Activated naive CD8-positive, alpha-beta T cell treated with anti-CD3 and anti-CD28 coated beads for 36 hours (primary cell): Measurements from ENCODE around the gene TAF11L13. TPM values are rescaled to one million over a fixed set of nuclear protein-coding genes. Genes with fewer than 3 reads are reported as not detected.

ENCODE experiments used
- DNase-seq: peaks from one replicate; pipeline ENCODE4 v3.0.0; 2021
- H3K27ac Mint-ChIP-seq: one replicate; pipeline ENCODE4 v1.8.0; 2022; ENCODE audit warnings: mild to moderate bottlenecking, moderate library complexity, mixed read lengths
- H3K27me3 Mint-ChIP-seq: one replicate; pipeline ENCODE4 v1.8.0; 2022; ENCODE audit warnings: mild to moderate bottlenecking, mixed read lengths
- H3K36me3 Mint-ChIP-seq: one replicate; pipeline ENCODE4 v1.8.0; 2021; ENCODE audit warnings: mild to moderate bottlenecking, mixed read lengths
- H3K4me1 Mint-ChIP-seq: one replicate; pipeline ENCODE4 v1.8.0; 2021; ENCODE audit warnings: mixed read lengths
- H3K4me3 Mint-ChIP-seq: one replicate; pipeline ENCODE4 v1.8.0; 2022; ENCODE audit warnings: mild to moderate bottlenecking, moderate library complexity, mixed read lengths
- H3K9me3 Mint-ChIP-seq: one replicate; pipeline ENCODE4 v1.8.0; 2022; ENCODE audit warnings: mixed read lengths
- total RNA-seq, 2 experiments: library from RNA; stranded (reverse); gene quantifications; one replicate each; pipeline ENCODE4 v1.2.3, GENCODE V29; 2021

TAF11L13 gene
- total RNA-seq, 2 experiments from 2014 or later: not detected

- H3K27me3 Mint-ChIP-seq: no peaks in the 10 kb centered on the region
- H3K4me1 Mint-ChIP-seq: no peaks in the 10 kb centered on the region
- no peak overlapping the region for H3K4me3 Mint-ChIP-seq
- peaks cover 2% of the 10 kb centered on the region for H3K36me3 Mint-ChIP-seq
- H3K27ac Mint-ChIP-seq: no peak overlapping the region
- peaks cover 7% of the 10 kb centered on the region for H3K9me3 Mint-ChIP-seq
- DNase-seq: no peak
These were observed 24.0 kb downstream of the TAF11L13 start for GRCh38 chr5:17655921-17656320.

- H3K27ac Mint-ChIP-seq: no peak overlapping the region
- H3K27me3 Mint-ChIP-seq: no peaks in the 10 kb centered on the region
- H3K36me3 Mint-ChIP-seq: no peaks in the 10 kb centered on the region
- no peaks in the 10 kb centered on the region for H3K4me1 Mint-ChIP-seq
- H3K4me3 Mint-ChIP-seq: no peak overlapping the region
- peaks cover 12% of the 10 kb centered on the region for H3K9me3 Mint-ChIP-seq
- no peak for DNase-seq
These were observed 31.3 kb downstream of the TAF11L13 start for GRCh38 chr5:17663182-17663581.

GRCh38 chr5:17665836-17666235 lies 33.9 kb downstream of the TAF11L13 start:
- Mint-ChIP-seq H3K4me3 (no peak overlapping the region), H3K27me3 (no peaks in the 10 kb centered on the region), H3K27ac (no peak overlapping the region), H3K4me1 (no peaks in the 10 kb centered on the region), H3K36me3 (no peaks in the 10 kb centered on the region), H3K9me3 (peaks cover 8% of the 10 kb centered on the region)
- no peak for DNase-seq

- Mint-ChIP-seq H3K27me3 (no peaks in the 10 kb centered on the region), H3K4me3 (no peak overlapping the region), H3K36me3 (no peaks in the 10 kb centered on the region), H3K4me1 (no peaks in the 10 kb centered on the region), H3K9me3 (peaks cover 4% of the 10 kb centered on the region), H3K27ac (no peak overlapping the region)
- no peak for DNase-seq
These were observed 34.9 kb downstream of the TAF11L13 start for GRCh38 chr5:17666726-17667235.

GRCh38 chr5:17670353-17670752 lies 38.5 kb downstream of the TAF11L13 start:
- no peak overlapping the region for H3K27ac Mint-ChIP-seq
- no peak overlapping the region for H3K4me3 Mint-ChIP-seq
- no peak for DNase-seq
- H3K9me3 Mint-ChIP-seq: peaks cover 2% of the 10 kb centered on the region
- H3K4me1 Mint-ChIP-seq: no peaks in the 10 kb centered on the region
- H3K27me3 Mint-ChIP-seq: no peaks in the 10 kb centered on the region
- no peaks in the 10 kb centered on the region for H3K36me3 Mint-ChIP-seq

- DNase-seq: no peak
- Mint-ChIP-seq H3K4me1 (no peaks in the 10 kb centered on the region), H3K36me3 (no peaks in the 10 kb centered on the region), H3K4me3 (no peak overlapping the region), H3K27ac (no peak overlapping the region), H3K9me3 (no peaks in the 10 kb centered on the region), H3K27me3 (no peaks in the 10 kb centered on the region)
These were observed 47.0 kb downstream of the TAF11L13 start for GRCh38 chr5:17678751-17679324.

- Mint-ChIP-seq H3K36me3 (no peaks in the 10 kb centered on the region), H3K9me3 (no peaks in the 10 kb centered on the region), H3K27me3 (no peaks in the 10 kb centered on the region), H3K4me3 (no peak overlapping the region), H3K27ac (no peak overlapping the region), H3K4me1 (no peaks in the 10 kb centered on the region)
- DNase-seq: no peak
These were observed 47.8 kb downstream of the TAF11L13 start for GRCh38 chr5:17679597-17680203.

- Mint-ChIP-seq H3K27me3 (no peaks in the 10 kb centered on the region), H3K27ac (no peak overlapping the region), H3K9me3 (no peaks in the 10 kb centered on the region), H3K4me3 (no peak overlapping the region), H3K36me3 (no peaks in the 10 kb centered on the region), H3K4me1 (no peaks in the 10 kb centered on the region)
- DNase-seq: no peak
These were observed 48.8 kb downstream of the TAF11L13 start for GRCh38 chr5:17680737-17681136.

Other genes starting within 250 kb of the TAF11L13 start
- not detected for gene TAF11L2, start 133.9 kb upstream of the TAF11L13 start, total RNA-seq
- not detected for gene TAF11L3, start 113.7 kb upstream of the TAF11L13 start, total RNA-seq
- not detected for gene TAF11L4, start 110.3 kb upstream of the TAF11L13 start, total RNA-seq
- gene TAF11L5, start 106.9 kb upstream of the TAF11L13 start, total RNA-seq: not detected
- gene TAF11L6, start 103.4 kb upstream of the TAF11L13 start, total RNA-seq: not detected
- not detected for gene TAF11L7, start 46.3 kb upstream of the TAF11L13 start, total RNA-seq
- gene TAF11L8, start 41.1 kb upstream of the TAF11L13 start, total RNA-seq: not detected
- gene TAF11L9, start 37.7 kb upstream of the TAF11L13 start, total RNA-seq: not detected
- gene TAF11L10, start 34.3 kb upstream of the TAF11L13 start, total RNA-seq: not detected
- gene TAF11L11, start 27.9 kb upstream of the TAF11L13 start, total RNA-seq: not detected
- not detected for gene TAF11L12, start 21.7 kb upstream of the TAF11L13 start, total RNA-seq
- gene TAF11L14, start 2.4 kb downstream of the TAF11L13 start, total RNA-seq: not detected